BE2C (cell line): Measurements from ENCODE around the gene UBAP2. TPM values are rescaled to one million over a fixed set of nuclear protein-coding genes. Genes with fewer than 3 reads are reported as not detected.

Experiments used
- DNase-seq: peaks from one replicate; pipeline ENCODE4 v3.0.0-alpha.2; 2020
- H3K27me3 ChIP-seq: fragments of 250-450 bp; sonication (Bioruptor Pico); 2 replicates; pipeline ENCODE4 v1.5.1; 2020; ENCODE audit warnings: mild to moderate bottlenecking
- H3K36me3 ChIP-seq: fragments of 250-450 bp; sonication (Bioruptor Pico); 2 replicates; pipeline ENCODE4 v1.5.1; 2020; ENCODE audit warnings: mild to moderate bottlenecking
- H3K4me1 ChIP-seq: fragments of 250-450 bp; sonication (Bioruptor Pico); 2 replicates; pipeline ENCODE4 v1.5.1; 2020
- H3K4me3 ChIP-seq: 2 replicates; pipeline ENCODE4 v1.5.1; 2011; ENCODE audit warnings: low read depth, low read length
- H3K9me3 ChIP-seq: fragments of 250-450 bp; sonication (Bioruptor Pico); 2 replicates; pipeline ENCODE4 v1.5.1; 2020
- polyA plus RNA-seq: library from polyadenylated mRNA; unstranded; fragments of >200 nt; gene quantifications from one replicate; pipeline ENCODE4 v1.2.1, GENCODE V29; 2012; ENCODE audit warnings: low read depth, missing spikeins; ENCODE audit not compliant: insufficient read length, insufficient read depth
- TF ChIP-seq, protein P1 (sequence below): IDR thresholded peaks from 2 replicates; pipeline ENCODE4 v1.5.1; 2012; ENCODE audit warnings: mild to moderate bottlenecking, low read depth, low read length

The UBAP2 gene, protein sequence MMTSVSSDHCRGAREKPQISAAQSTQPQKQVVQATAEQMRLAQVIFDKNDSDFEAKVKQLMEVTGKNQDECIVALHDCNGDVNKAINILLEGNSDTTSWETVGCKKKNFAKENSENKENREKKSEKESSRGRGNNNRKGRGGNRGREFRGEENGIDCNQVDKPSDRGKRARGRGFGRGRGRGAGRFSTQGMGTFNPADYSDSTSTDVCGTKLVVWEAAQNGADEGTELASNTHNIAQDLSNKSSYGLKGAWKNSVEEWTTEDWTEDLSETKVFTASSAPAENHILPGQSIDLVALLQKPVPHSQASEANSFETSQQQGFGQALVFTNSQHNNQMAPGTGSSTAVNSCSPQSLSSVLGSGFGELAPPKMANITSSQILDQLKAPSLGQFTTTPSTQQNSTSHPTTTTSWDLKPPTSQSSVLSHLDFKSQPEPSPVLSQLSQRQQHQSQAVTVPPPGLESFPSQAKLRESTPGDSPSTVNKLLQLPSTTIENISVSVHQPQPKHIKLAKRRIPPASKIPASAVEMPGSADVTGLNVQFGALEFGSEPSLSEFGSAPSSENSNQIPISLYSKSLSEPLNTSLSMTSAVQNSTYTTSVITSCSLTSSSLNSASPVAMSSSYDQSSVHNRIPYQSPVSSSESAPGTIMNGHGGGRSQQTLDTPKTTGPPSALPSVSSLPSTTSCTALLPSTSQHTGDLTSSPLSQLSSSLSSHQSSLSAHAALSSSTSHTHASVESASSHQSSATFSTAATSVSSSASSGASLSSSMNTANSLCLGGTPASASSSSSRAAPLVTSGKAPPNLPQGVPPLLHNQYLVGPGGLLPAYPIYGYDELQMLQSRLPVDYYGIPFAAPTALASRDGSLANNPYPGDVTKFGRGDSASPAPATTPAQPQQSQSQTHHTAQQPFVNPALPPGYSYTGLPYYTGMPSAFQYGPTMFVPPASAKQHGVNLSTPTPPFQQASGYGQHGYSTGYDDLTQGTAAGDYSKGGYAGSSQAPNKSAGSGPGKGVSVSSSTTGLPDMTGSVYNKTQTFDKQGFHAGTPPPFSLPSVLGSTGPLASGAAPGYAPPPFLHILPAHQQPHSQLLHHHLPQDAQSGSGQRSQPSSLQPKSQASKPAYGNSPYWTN
- 18.7 TPM for polyA plus RNA-seq

DNA sequence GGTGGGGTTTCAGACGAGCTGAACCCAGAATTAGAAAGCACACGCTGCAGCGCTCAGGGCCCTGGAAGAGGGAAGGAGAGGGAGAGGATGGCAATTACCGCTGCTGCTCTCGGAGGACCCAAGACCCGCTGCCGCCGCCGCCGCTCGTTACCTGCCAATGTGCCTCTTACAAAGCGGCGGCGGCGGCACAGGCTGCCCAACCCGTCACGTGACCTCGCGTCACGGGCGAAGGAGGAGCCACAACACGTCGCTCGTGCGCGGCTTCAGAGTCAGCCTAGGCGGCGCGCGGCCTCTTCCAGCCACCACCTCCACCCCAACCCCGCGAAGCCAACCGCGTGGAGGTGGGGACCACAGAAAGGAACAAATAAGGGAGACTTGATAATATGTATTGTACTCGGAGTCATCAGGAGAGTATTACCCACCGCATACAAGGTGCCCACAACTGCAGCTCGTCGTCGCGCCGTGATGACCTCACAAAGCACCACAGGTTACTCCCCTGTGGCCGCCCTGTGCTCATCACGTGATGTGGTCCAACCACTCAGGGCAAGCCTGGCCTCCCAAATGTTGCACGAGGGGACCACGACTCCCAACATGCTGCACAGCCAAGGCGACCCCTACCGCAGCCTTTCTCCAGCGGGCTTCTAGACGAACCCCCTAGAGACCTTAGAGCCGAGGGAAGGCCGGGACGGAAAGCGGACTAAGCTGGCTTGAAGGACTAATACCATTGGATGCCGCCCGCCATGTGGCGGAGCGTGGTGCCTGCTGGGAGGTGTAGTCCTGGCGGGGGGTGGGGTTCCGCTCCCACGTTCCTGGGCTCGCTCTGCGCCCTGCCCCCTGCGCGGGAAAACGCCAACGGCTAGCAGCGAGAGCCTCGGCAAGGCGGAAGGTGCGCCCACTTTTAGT lies at the start of gene UBAP2:
Gene UBAP2, minus strand, starts transcription at position 161 of the 903 bp plus-strand sequence. CDS start 31,739 bp downstream, outside the sequence.
- peak; percentile 98 for DNase-seq
- TF ChIP-seq, protein P1, sequence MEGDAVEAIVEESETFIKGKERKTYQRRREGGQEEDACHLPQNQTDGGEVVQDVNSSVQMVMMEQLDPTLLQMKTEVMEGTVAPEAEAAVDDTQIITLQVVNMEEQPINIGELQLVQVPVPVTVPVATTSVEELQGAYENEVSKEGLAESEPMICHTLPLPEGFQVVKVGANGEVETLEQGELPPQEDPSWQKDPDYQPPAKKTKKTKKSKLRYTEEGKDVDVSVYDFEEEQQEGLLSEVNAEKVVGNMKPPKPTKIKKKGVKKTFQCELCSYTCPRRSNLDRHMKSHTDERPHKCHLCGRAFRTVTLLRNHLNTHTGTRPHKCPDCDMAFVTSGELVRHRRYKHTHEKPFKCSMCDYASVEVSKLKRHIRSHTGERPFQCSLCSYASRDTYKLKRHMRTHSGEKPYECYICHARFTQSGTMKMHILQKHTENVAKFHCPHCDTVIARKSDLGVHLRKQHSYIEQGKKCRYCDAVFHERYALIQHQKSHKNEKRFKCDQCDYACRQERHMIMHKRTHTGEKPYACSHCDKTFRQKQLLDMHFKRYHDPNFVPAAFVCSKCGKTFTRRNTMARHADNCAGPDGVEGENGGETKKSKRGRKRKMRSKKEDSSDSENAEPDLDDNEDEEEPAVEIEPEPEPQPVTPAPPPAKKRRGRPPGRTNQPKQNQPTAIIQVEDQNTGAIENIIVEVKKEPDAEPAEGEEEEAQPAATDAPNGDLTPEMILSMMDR: no peak
- Histone ChIP-seq H3K4me1 (peaks cover 3% of the 10 kb centered on the region; the same call in 1 of the 2 replicates), H3K4me3 (peak within 1 kb of the TSS; percentile 95), H3K9me3 (no peaks in the 10 kb centered on the region), H3K27me3 (no peaks in the 10 kb centered on the region), H3K36me3 (peaks cover 6% of the 10 kb centered on the region; the same call in 1 of the 2 replicates)

DNA sequence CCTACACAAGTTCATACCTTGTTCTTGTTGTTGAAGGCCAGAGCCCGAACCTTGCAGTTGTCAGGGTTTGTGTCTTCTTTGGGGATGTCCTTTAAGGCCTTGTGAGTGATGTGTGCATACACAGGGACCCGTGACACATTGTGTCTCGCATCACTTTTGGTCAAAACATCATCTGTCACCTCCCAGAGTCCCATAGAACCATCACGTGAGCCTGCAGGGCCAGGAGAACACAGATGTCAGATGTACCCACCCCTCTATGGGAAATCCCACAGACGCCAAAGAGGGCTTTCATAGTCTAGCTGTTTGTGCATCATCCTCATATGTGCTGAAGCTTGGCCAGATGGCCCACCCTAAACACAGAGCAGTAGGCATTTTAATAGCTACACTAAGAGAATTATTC lies 49.6 kb upstream of the UBAP2 start:
- Histone ChIP-seq H3K36me3 (peaks cover 36% of the 10 kb centered on the region), H3K4me3 (no peak overlapping the region), H3K9me3 (no peaks in the 10 kb centered on the region), H3K4me1 (no peaks in the 10 kb centered on the region), H3K27me3 (no peaks in the 10 kb centered on the region)
- TF ChIP-seq, protein P1: no peak
- no peak for DNase-seq

DNA sequence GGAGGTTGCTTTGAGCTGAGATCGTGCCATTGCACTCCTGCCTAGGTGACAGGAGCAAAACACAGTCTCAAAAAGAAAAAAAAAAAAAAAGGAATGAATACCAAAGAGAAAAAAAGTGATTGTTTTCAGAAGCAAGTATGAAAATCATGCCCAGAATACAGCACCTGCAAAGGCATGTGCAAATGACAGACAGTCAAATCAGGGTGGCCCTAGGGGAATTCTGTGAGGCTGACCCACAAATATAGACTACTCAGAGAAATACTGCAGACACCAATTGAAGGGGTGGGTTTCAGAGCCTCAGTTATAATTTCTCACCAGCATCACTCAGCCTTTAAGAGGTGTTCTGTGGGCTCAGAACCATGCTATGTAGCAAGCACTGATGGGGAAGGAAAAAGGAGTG lies 49.2 kb upstream of the UBAP2 start:
- H3K9me3 ChIP-seq: no peaks in the 10 kb centered on the region
- TF ChIP-seq, protein P1: no peak
- H3K27me3 ChIP-seq: no peaks in the 10 kb centered on the region
- H3K36me3 ChIP-seq: peaks cover 40% of the 10 kb centered on the region
- no peak overlapping the region for H3K4me3 ChIP-seq
- no peaks in the 10 kb centered on the region for H3K4me1 ChIP-seq
- DNase-seq: no peak

DNA sequence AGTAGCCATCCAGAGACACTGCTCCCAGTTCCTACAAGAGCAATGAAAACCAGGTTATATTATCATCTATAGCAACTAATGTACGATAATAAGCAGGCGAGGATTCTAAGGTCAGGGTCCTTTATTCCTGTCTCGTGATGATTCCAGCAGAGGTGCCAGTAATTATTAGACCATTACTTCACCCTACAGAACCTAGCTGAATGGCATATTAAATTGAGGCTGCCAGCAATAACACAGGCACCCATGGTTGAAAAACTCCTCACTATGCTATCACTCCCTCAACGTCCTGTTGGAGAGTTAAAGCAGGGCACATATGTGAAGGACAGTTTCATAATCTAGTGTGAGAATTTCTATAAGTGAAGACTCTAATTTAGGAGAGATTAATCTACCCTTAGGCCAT lies 48.1 kb upstream of the UBAP2 start:
- TF ChIP-seq, protein P1: no peak
- H3K9me3 ChIP-seq: no peaks in the 10 kb centered on the region
- no peak for DNase-seq
- peaks cover 43% of the 10 kb centered on the region for H3K36me3 ChIP-seq
- no peaks in the 10 kb centered on the region for H3K4me1 ChIP-seq
- no peaks in the 10 kb centered on the region for H3K27me3 ChIP-seq
- H3K4me3 ChIP-seq: no peak overlapping the region

DNA sequence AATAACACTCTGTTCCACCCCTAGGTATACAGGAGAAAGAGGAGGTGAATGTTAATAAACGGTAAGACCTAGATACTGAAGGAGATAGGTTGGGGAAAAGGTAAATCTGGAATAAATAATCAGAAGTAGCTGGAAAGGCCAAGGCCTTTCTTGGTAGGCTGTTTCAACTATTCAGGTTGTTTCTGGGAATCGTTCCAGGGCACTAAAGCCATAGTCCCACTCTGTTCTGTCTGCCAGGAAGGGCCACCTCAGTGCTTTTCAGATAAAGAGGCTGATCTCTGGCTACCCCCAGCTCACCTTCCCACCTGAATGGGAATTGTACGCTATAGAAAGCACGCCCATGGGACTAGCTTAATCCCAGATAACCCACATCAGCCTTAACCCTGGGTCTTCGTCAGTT lies 44.9 kb upstream of the UBAP2 start:
- TF ChIP-seq, protein P1: no peak
- no peak for DNase-seq
- Histone ChIP-seq H3K9me3 (no peaks in the 10 kb centered on the region), H3K36me3 (peaks cover 52% of the 10 kb centered on the region), H3K4me3 (no peak overlapping the region), H3K27me3 (no peaks in the 10 kb centered on the region), H3K4me1 (no peaks in the 10 kb centered on the region)
